NCI-H1417 (cell line): ENCODE results near the gene TFG.
A peak's percentile ranks its signal among the peaks of the same experiment; 100 is the strongest.
"Not testable (repeated sequence)": the region's sequence is repeated elsewhere in the genome, so short reads cannot be mapped to it uniquely, and the experiment has no call there.

Experiments
- DNase-seq, 3 experiments: peaks; one replicate each; lab custom pipeline; 2025; lab: John Stamatoyannopoulos, UW

The TFG gene

DNA sequence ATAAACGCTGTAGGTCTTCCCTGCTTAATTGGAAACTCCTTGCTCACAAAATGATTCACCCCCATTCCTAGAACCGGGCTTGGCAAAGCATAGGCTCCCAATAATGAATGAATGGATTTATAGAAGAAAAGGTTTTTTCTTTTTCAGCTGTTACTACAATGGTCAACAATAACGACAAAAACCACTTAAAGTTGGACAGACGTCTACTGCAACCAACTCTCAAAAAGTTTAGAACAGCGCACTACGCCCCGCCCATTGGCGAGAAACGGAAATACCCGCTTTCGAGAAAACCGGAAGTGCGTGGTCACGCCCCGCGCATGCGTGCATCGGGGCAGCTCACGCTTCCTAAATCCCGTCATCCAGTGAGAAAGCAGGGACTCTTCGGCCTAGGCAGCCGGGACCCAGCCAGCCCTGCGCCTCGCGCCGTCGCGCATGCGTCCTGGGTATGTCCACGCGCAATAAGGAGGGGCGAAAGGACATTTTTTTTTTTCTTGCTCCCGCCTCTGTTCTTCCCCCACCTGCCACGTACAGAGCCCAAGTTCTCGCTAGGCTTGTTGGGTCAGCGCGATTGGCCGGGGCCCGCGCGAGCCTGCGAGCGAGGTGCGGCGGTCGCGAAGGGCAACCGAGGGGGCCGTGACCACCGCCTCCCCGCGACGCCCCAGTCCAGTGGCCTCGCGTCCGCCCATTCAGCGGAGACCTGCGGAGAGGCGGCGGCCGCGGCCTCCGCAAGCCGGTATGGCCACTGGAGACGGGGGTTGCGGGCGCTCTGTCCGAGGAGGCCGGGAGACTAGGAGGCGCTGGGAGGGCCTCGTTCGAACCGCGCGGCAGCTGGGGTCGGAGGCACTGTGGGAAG is at the start of gene TFG:
TFG (plus strand) TSS at position 506 of the 853 bp plus-strand sequence. CDS start 4,192 bp downstream, outside the sequence.
- peak; percentile 98 to 99 (median 98) for DNase-seq

DNA sequence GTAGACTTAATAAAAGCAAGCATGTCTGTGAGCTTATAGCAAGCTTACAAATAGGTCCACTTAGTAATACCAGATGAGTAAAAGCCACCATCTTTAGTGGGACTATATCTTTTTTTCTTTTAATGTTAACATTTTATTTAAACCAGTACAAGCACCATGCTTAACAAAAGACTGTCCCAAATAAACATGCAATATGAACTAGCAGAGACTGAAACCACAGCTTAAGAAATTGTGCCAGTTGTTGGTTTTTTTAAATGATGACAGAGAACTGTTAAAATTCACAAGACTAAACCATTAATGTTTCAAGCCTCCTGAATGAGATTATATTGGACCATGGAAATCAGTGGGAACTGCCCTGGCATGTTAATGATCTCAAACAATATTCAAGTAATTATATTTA is 48.0 kb upstream of the TFG start:
- DNase-seq, result not testable (repeated sequence)

DNA sequence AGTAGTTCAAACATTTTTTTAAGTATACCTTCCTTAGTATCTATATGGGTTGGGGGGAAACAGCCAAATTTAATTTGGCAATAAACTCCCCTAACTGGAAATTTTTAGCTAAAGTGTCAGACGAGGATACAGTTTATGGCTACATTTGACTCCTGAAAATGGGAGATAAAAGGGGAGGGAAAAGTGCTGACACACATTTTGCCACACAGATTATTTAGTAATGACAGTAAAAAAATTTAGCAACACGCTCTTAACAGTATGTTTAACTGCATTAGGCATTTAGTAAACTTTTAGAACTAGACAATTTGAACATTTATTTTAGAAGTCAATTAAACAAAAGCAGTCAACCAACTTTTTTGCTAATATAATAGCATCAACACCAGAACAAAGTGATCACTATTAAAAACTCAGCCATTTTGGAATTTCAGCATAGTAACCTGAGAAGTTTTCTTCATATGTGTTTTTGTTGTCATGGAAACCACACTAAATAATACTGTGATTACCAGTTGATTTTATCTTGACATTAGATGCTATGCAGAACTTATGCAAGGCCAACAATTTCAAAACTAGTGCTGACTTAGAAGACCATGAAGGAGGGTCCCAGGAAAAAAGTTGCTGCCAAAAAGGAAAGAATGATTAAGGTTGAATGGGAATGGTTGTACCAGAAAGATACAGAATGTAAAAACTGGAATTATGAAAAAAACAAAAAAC is 47.0 kb upstream of the TFG start:
- DNase-seq, result no peak

DNA sequence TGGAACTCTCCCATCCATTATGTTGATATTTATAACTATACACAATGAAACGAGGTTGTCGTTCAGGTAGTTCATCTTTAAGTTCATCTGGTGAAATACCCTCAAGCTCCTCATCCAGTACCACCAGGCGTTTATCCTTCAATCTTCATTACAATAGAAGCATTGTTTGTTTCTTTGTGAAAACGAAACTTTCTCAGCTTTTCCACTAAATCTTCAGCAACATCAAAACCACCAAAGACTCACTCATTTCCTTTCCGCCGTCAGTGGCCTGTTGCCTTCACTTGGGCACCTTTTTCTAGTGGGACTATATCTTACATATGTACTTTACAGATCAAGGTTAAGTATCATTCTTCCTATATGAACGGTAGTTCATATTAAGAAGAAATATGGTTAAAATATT is 44.1 kb upstream of the TFG start:
- DNase-seq, result no peak

DNA sequence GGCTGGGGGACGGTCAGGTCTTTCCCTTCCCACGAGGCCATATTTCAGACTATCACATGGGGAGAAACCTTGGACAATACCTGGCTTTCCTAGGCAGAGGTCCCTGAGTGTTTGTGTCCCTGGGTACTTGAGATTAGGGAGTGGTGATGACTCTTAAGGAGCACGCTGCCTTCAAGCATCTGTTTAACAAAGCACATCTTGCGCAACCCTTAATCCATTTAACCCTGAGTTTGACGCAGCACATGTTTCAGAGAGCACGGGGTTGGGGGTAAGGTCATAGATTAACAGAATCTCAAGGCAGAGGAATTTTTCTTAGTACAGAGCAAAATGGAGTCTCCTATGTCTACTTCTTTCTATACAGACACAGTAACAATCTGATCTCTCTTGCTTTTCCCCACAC is 42.6 kb upstream of the TFG start:
- not testable (repeated sequence) for DNase-seq

DNA sequence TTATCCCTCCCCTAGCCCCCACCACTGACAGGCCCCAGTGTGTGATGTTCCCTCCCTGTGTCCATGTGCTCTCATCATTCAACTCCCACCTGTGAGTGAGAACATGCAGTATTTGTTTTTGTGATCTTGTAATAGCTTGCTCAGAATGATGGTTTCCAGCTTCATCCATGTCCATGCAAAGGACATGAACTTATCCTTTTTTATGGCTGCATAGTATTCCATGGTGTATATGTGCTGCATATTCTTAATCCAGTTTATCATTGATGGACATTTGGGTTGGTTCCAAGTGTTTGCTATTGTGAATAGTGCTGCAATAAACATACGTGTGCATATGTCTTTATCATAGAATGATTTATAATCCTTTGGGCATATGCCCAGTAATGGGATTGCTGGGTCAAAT is 42.0 kb upstream of the TFG start:
- DNase-seq, result not testable (repeated sequence)

DNA sequence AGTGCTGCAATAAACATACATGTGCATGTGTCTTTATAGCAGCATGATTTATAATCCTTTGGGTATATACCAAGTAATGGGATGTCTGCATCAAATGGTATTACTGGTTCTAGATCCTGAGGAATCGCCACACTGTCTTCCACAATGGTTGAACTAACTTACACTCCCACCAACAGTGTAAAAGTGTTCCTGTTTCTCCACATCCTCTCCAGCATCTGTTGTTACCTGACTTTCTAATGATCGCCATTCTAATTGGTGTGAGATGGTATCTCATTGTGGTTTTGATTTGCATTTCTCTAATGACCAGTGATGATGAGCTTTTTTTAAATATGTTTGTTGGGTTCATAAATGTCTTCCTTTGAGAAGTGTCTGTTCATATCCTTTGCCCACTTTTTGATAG is 38.3 kb upstream of the TFG start:
- not testable (repeated sequence) for DNase-seq

DNA sequence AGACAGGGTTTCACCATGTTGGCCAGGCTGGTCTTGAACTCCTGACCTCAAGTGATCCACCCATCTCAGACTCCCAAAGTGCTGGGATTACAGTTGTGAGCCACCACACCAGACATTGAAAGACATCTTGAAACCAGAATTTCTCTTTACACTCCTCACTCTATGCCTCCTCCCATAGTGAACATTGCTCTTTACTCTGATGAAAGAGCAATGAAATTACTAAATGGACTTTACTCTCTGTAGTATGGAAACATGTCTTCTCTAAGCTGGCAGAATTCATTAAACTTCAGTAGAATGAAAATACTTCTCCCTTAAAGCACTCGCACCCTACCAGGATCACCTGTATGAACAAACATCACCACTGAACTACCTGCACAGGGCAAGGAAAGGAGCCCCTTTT is 27.8 kb upstream of the TFG start:
- no peak for DNase-seq

DNA sequence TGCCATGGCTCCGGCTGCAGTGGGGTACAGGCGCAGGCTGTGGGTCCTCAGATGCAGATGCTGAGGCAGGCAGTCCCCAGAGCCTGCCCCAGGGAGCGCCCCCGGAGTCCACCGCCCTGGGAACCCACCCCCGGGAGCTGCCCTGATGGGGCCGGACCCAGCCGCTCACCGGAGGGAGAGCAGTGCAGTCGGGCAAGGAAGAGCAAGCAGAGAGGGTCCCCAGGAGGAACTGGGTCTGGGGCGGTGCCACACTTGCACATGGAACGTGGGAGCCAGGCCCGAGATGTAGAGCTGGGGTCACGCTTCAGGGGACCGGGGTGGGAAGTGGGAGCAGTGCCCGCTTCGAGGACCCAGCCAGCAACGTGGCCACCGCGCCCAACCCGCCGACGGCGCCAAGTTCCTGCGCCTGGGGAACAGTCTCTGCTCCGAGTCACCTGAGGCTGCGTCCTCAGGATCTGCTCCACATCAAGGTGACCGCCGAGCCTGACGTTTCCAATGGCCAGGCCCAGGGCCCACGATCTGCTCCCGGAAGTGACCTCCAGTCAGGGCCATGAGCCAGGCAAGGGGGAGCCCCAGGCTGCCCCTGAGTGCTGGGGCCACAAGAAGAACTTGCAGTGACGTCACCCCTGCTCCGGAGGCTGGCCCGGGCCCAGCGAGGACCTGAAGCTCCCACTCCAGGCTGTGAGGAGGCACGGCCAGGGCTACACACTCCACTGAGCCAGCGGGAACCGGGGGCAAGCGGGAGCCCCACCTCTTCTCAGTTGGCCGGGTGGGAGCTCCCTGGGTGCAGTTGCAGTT is 27.0 kb upstream of the TFG start:
- no peak for DNase-seq

DNA sequence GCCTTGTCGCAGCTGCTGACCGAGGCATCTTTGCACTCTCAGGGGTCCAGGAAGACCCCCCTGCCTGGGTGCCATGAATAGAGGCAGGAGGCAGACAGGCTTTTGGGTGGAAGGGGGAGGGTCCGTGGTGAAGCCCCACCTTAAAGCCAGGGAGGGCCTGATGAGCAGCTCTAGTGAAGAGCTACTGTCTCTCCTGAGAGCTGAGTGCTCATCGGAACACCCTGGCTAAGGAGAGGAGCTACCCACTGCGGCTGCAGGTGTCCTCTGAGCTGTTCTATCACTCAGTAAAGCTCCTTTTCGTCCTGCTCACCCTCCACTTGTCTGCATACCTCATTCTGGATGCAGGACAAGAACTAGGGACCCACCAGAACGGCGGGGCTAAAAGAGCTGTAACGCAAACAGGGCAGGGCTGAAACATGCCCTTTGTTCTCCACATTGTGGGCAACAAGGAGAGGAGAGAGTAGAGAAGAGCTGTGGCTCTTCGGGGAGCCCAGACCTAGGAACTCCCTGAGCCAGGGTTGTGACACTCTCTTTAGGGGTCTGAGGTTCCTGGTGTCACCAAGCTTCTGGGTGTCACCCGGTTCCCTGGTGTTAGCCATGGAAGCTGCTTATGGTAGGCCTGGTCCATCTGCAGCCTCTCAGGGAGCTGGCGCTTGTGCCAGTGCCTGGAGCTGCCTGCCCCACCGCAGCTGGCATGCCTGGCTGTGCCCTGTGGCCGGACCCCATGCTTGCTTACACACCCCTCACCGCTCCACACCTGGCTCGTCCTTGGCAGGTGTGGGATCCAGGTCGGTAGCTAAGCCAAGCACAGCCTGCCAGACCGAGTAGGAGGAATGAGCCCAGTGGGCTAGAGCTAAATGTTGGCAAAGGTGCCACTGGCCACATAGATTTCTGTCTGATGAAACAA is 26.2 kb upstream of the TFG start:
- no peak for DNase-seq

DNA sequence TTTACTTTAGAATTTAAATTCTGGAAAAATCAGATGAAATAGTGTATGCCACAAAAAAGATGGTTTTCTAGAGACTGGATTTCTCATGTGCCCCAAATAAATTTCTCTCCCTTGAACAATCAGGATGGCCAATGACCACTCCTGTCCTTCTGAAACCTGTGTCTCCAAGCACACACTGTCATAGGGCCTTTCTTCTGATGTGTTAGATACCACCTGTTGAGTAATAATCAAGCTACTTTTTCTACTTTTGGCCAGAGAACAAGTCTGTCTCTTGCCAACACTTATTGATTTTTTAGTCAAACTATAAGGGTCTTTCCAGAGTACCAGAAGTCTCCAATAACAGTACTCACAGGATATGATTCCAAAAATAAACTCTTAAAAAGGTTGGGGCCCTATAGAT is 16.1 kb upstream of the TFG start:
- DNase-seq, result no peak

DNA sequence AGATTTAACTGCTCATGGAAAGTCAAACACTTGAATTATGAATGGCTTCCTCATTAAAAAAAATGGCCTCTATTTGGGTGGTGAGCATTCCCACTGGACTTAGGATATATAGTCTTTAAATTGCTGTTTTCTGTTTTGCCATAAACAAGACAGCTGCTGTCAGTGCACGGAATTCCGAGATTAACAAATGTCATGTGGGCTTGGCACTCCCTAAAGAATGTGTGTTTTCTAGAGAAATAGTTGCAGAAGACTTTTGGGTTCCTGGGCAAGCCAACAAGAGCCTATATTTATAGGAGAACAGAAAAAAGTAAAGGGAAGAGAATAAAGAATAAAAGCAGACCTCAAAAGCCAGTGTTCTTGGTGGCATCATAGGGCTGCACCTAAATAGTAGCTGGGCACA is 13.6 kb upstream of the TFG start:
- DNase-seq, result no peak

DNA sequence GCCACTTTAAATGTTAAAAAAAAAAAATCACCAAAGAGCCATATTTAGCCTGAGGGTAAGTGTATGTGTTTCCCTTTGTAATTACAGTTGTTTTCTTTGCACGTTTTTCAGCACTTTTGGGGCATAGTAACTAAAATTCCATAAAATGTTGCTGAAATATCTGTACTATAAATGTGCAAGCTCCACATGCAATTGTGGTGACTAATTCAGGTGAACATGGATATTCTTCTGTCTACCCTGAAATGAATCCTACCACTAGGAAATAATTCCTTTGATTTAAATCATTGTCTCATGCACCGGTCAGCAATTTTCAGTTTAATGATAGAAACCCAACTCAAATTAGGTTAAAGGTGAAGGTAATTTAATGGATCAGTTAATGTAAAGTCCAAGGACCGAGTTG is 13.1 kb upstream of the TFG start:
- DNase-seq, result no peak

DNA sequence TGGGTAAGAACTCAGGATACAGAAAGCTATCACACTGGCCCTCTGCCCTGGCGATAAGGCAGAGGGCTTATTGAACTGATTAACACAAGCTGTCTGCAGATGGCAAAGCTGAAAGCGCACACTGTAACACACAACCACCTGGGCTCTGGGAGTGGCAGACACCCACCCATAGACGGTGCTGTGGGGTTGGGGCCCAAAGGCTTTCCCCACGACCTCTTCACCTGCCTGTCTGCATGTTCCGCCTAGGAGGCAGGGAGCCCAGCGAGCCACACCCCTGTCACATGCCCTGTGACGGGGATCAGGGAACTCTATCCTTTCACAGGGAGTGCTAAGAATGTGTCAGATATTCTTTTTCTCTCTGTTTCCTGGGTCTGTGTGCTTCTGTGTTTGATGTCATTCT is 12.1 kb upstream of the TFG start:
- no peak for DNase-seq

DNA sequence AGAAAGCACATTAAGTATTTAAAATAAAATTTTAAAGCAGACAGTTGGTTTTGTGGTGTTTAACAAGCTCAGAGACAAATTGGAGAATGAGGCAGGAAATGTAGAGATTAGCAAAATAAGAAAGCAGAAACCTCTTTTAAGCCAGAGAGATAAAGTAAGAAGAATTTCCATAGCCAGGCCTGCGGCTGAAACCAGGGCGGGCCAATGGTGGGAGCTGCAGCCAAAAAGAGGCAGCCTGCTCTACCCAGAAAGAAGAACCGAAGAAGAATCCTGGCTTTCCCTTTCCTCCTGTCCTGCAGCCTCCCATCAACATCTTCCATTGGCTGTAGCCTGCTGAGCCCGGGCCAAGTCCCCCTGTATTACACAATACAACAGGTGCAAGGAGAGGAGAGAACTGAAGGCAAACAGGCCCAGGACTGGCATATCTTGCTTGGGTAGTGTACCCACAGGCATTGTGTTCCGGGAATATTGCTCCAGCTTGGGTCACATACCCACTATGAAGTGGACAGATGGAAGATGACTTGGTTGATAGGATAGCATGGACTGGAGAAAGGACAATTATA is 11.5 kb upstream of the TFG start:
- no peak for DNase-seq

DNA sequence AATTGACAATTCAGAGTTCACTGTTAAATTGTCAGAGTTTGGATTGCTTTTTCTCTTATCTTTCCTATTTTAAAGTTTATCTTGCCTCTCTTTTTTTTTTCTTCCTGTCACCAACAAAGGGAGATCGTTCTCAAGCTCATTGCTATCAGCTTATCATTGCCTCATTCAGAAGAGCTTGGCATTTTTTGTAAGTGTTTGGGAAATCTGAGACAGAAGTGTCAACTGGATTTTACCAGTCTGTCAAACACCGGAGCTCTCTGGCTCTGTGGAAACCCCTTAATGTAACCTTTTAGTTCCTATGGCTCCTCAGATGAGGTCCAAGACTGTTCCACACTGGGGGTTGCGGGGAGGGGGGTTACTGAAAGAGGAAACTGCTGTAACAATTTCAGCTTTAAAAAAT is 10.6 kb upstream of the TFG start:
- no peak for DNase-seq

DNA sequence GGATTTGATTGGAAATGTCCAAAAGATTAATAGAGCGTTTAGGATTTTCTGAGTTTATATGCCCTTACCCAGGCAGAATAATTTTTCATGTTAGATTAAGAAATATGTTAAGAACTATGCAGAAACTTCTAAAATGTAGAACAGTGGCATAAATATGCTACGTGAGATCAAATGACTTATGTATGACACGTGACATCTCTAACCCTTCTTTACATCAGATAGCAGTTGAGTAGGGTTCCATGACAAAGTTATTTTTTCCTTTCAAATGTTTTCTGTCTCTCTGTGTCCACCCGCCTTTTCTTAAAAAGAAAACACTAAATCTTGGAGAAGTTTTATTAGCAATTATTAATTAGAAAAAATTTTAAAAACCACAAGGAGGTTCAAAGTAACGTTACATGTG is 8.6 kb upstream of the TFG start:
- DNase-seq, result no peak

DNA sequence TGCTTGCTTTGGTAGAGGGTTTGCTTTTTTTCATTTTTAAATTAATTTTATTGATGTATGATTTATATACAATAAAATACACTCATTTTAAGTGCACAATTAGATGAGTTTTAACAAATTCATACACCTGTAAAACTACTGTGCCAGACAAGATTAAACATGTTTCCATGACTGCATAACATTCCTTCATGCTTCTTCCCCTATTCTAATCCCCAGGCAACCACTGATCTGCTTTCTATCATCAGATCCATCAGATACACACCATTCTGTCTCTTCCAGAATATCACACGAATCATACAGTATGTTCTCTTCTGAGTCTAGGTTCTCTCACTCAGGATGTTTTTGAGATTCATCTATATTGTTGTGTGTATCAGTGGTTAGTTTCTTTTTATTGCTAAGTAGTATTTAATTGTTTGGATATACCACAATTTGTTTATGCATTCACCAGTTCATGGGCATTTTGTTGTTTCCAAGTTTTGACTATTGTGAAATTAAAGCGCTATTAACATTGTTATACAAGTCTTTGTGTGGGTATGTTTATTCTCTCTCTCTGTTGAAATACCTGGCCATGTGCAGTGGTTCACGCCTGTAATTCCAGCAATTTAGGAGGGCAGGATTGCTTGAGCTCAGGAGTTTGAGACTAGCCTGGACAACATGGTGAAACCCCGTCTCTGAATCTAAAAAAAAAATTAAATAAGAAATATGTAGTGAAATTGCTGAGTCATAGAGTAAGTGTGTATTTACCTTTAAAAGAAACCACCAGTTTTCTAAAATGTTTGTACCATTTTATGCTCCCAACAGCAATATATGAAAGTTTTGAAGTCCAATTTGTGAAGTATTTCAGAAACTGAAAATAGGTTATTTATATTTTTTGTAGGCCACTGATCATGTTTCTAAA is 7.0 kb upstream of the TFG start:
- DNase-seq, result no peak

DNA sequence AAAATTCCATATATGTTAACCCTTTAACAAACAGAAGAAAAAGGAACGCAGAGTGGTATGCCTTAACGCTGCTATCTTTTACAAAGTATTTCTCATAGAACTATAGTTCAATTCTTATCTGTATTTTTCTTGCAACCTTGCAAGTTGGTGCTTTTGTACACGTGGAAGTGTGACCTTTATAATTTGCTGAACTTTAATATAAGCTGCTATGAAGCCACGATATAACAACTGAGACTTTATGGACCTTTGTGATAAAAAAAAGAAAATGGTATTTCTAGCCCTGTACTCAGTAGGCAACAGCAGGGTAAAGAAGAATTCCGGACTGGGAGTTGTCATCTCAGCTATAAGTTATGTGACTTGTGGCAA is 6.3 kb upstream of the TFG start:
- no peak for DNase-seq

DNA sequence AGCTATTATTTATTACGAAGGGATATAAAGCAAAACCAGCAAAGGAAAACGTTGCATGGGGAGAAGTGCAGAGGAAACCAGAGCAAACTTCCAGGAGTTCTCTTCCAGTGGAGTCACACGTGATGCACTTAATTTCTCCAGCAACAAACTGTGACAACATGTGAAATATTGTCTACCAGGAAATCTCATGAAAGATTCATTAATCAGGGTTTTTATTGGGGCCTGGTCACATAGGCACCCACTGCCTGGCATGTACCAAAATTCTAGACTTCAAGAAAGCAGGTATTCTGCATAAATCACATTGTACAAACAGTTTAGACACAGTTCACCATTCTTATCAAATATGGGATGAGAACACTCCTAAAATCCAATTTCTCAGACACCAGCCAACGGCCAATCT is 5.4 kb upstream of the TFG start:
- DNase-seq, result no peak
